Measurements from ENCODE around the gene SUN5.

The SUN5 gene

GRCh38 chr20:32993496-32994050 lies 10.7 kb downstream of the SUN5 start:
- no peak for DNase-seq (ENCODE audit: low read depth)

- DNase-seq (ENCODE audit: low read depth) = no peak
Measured at GRCh38 chr20:32991792-32992641, 12.2 kb downstream of the SUN5 start.

- DNase-seq (ENCODE audit: low read depth) = no peak
Measured at GRCh38 chr20:32991383-32991782, 12.8 kb downstream of the SUN5 start.

- DNase-seq (ENCODE audit: low read depth) = no peak
Measured at GRCh38 chr20:32990426-32990825, 13.8 kb downstream of the SUN5 start.

GRCh38 chr20:32989507-32990283 lies 14.5 kb downstream of the SUN5 start:
- DNase-seq (ENCODE audit: low read depth) = no peak

GRCh38 chr20:32988008-32988407 lies 16.2 kb downstream of the SUN5 start:
- no peak for DNase-seq (ENCODE audit: low read depth)

GRCh38 chr20:32987044-32987825 lies 17.0 kb downstream of the SUN5 start:
- DNase-seq (ENCODE audit: low read depth) = no peak

GRCh38 chr20:32986331-32986966 lies 17.8 kb downstream of the SUN5 start:
- DNase-seq (ENCODE audit: low read depth) = no peak

GRCh38 chr20:32985596-32985995 lies 18.6 kb downstream of the SUN5 start:
- no peak for DNase-seq (ENCODE audit: low read depth)

GRCh38 chr20:32984631-32985354 lies 19.4 kb downstream of the SUN5 start:
- no peak for DNase-seq (ENCODE audit: low read depth)

GRCh38 chr20:32984196-32984595 lies 20.0 kb downstream of the SUN5 start:
- DNase-seq (ENCODE audit: low read depth) = no peak

- DNase-seq (ENCODE audit: low read depth) = no peak
Measured at GRCh38 chr20:32983459-32984112, 20.6 kb downstream of the SUN5 start.

- no peak for DNase-seq (ENCODE audit: low read depth)
Measured at GRCh38 chr20:32982617-32983458, 21.4 kb downstream of the SUN5 start.

GRCh38 chr20:32980990-32981389 lies 23.2 kb downstream of the SUN5 start:
- no peak for DNase-seq (ENCODE audit: low read depth)

- no peak for DNase-seq (ENCODE audit: low read depth)
Measured at GRCh38 chr20:32980131-32980941, 23.9 kb downstream of the SUN5 start.

- no peak for DNase-seq (ENCODE audit: low read depth)
Measured at GRCh38 chr20:32979201-32979998, 24.8 kb downstream of the SUN5 start.

GRCh38 chr20:32978009-32978335 lies 26.3 kb downstream of the SUN5 start:
- DNase-seq (ENCODE audit: low read depth) = no peak

All from stimulated activated CD8-positive, alpha-beta memory T cell treated with anti-CD3 and anti-CD28 coated beads, Interleukin-4, amount 100 ng/mL, for 24 hours (primary cell).